K562 (cell line): ENCODE data around the gene PDE8A. TPM values are rescaled to one million over a fixed set of nuclear protein-coding genes. Genes with fewer than 3 reads are reported as not detected.

ENCODE experiments used
- ARHGAP35 ChIP-seq: fragments of 450-650 bp; IDR thresholded peaks from 2 replicates; pipeline ENCODE4 v1.6.1; 2018; ENCODE audit not compliant: partially characterized antibody
- DEAF1 ChIP-seq: fragments of 450-650 bp; formaldehyde crosslinking; IDR thresholded peaks from 2 replicates; pipeline ENCODE4 v1.4.0; 2020; ENCODE audit warnings: mild to moderate bottlenecking, moderate library complexity
- IRF9 ChIP-seq: fragments of 450-650 bp; IDR thresholded peaks from 2 replicates; pipeline ENCODE4 v1.6.1; 2016; ENCODE audit warnings: missing biosample characterization, missing genetic modification characterization
- PRPF4 ChIP-seq: fragments of 200-400 bp; formaldehyde crosslinking; IDR thresholded peaks from one replicate; pipeline ENCODE4 v1.6.1; 2017; ENCODE audit warnings: low read length, low read depth, mild to moderate bottlenecking; ENCODE audit not compliant: insufficient read depth, poor library complexity, severe bottlenecking
- YY1 ChIP-seq, 3 experiments: IDR thresholded peaks; 2 replicates each; pipeline ENCODE4 v1.6.1; 2011; ENCODE audit warnings: low read length in 2 of 3, mild to moderate bottlenecking in 2 of 3, moderate library complexity in 2 of 3, borderline replicate concordance in 1 of 3, control low read depth in 1 of 3, low read depth in 1 of 3; ENCODE audit not compliant: insufficient read depth in 3 of 3, insufficient replicate concordance in 2 of 3, control insufficient read depth in 1 of 3, insufficient read length in 1 of 3; ENCODE audit errors: extremely low read depth in 1 of 3
- ZMIZ1 ChIP-seq, 2 experiments: fragments of 150-350 bp in 1 of 2; IDR thresholded peaks; 2 replicates each; pipeline ENCODE4 v1.6.1; 2012 to 2016; ENCODE audit warnings: low read depth in 2 of 2, low read length in 2 of 2, mild to moderate bottlenecking in 1 of 2, moderate library complexity in 1 of 2
- ZNF282 ChIP-seq: sonication (generic); formaldehyde crosslinking; IDR thresholded peaks from 2 replicates; pipeline ENCODE4 v1.8.1; 2023; ENCODE audit warnings: missing genetic modification reagents
- polyA plus RNA-seq, 8 experiments: library from polyadenylated mRNA; depleted of rRNA in 4 of 8; stranded (reverse) in 5 of 8; unstranded in 3 of 8; fragments of >200 nt; fragmentation: Nextera tagmentation in 2 of 8; fragmentation: Illumina TruSeq in 1 of 8; extraction: Ambion mirVana in 2 of 8; extraction: Trizol in 1 of 8; gene quantifications; 2 replicates each; pipeline versions ENCODE4 v1.2.1 to v1.2.3, GENCODE V29; 2011 to 2014; ENCODE audit warnings: inconsistent platforms in 1 of 8, missing spikeins in 1 of 8
- total RNA-seq, 7 experiments: library from RNA; depleted of rRNA in 6 of 7; stranded (reverse); fragments of >200 nt in 6 of 7; fragmentation: Illumina TruSeq in 2 of 7; extraction: Trizol in 2 of 7; gene quantifications; 2 replicates each; pipeline versions ENCODE4 v1.2.1 to v1.2.3, GENCODE V29; 2011 to 2021; ENCODE audit warnings: low replicate concordance in 1 of 7
- TF ChIP-seq, protein P1 (sequence below): IDR thresholded peaks from 2 replicates; pipeline ENCODE4 v1.6.1; 2012; ENCODE audit warnings: low read depth, low read length, improper control_type of control experiment, borderline replicate concordance

Gene PDE8A
- total and polyA plus RNA-seq, 9 of the 15 experiments (the other 6 are each of a cell fraction or from before 2014, with no cell fraction given): 5.9 to 40.3 (median 19.8) TPM

- TF ChIP-seq PRPF4 (no peak), IRF9 (no peak), DEAF1 (CRISPR knock-in tag) (no peak), ZNF282 (CRISPR knock-in tag) (no peak), ZMIZ1 (IDR thresholded peaks at IDR 0.05; ENCODE audit: low read depth in 2 of 2, low read length in 2 of 2) (no peak), YY1 (IDR thresholded peaks at IDR 0.05; ENCODE audit: borderline replicate concordance in 1 of 3, control insufficient read depth in 1 of 3, extremely low read depth in 1 of 3, insufficient read depth in 3 of 3, insufficient read length in 1 of 3, insufficient replicate concordance in 2 of 3, low read depth in 1 of 3, low read length in 2 of 3) (no peak), ARHGAP35 (no peak)
- TF ChIP-seq, protein P1, sequence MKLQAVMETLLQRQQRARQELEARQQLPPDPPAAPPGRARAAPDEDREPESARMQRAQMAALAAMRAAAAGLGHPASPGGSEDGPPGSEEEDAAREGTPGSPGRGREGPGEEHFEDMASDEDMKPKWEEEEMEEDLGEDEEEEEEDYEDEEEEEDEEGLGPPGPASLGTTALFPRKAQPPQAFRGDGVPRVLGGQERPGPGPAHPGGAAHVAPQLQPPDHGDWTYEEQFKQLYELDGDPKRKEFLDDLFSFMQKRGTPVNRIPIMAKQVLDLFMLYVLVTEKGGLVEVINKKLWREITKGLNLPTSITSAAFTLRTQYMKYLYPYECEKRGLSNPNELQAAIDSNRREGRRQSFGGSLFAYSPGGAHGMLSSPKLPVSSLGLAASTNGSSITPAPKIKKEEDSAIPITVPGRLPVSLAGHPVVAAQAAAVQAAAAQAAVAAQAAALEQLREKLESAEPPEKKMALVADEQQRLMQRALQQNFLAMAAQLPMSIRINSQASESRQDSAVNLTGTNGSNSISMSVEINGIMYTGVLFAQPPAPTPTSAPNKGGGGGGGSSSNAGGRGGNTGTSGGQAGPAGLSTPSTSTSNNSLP: no peak
These were observed 9.5 kb downstream of the PDE8A start (continued) for GRCh38 chr15:84991014-84991712.
